Tibial nerve (tissue), 4 donors: ENCODE measurements around the gene ASTL.

Experiments used
- EP300 ChIP-seq, 2 donors: sonication (generic); formaldehyde crosslinking; IDR thresholded peaks; one replicate each; pipeline ENCODE4 v1.6.1; 2017; ENCODE audit warnings: antibody characterized with exemption in 2 of 2, mild to moderate bottlenecking in 1 of 2
- POLR2A ChIP-seq, 2 donors: fragments of 450-650 bp; IDR thresholded peaks; one replicate each; pipeline ENCODE4 v1.6.1; 2017; ENCODE audit warnings: antibody characterized with exemption in 2 of 2, mild to moderate bottlenecking in 2 of 2, moderate library complexity in 2 of 2
- TF ChIP-seq, protein P1 (sequence below), 5 experiments: fragments of 200-600 bp in 3 of 5; fragments of 450-650 bp in 2 of 5; sonication (generic) in 3 of 5; IDR thresholded peaks; one replicate each; pipeline ENCODE4 v1.5.1; 2016 to 2019; ENCODE audit warnings: antibody characterized with exemption in 5 of 5, mild to moderate bottlenecking in 3 of 5, moderate library complexity in 2 of 5

DNA sequence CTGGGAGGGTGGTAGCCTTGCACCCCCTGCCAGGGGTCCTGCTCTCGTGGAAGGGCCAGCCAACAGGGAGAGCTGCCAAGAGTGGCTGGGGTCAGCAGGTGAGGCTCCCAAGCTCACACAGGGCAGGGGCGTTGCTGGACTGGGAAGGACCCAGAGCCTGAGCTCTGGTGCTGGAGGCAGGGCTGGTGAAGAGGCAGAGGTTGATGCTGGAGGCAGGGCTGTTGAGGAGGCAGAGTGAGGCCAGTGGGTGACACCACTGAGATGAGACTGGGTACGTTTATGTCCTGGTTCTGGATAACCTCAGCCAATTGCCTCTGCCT is 29.0 kb downstream of the ASTL start:
- TF ChIP-seq, protein P1, sequence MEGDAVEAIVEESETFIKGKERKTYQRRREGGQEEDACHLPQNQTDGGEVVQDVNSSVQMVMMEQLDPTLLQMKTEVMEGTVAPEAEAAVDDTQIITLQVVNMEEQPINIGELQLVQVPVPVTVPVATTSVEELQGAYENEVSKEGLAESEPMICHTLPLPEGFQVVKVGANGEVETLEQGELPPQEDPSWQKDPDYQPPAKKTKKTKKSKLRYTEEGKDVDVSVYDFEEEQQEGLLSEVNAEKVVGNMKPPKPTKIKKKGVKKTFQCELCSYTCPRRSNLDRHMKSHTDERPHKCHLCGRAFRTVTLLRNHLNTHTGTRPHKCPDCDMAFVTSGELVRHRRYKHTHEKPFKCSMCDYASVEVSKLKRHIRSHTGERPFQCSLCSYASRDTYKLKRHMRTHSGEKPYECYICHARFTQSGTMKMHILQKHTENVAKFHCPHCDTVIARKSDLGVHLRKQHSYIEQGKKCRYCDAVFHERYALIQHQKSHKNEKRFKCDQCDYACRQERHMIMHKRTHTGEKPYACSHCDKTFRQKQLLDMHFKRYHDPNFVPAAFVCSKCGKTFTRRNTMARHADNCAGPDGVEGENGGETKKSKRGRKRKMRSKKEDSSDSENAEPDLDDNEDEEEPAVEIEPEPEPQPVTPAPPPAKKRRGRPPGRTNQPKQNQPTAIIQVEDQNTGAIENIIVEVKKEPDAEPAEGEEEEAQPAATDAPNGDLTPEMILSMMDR (IDR thresholded peaks at IDR 0.05): no peak
- no peak for TF ChIP-seq EP300 (IDR thresholded peaks at IDR 0.05)
- TF ChIP-seq POLR2A (IDR thresholded peaks at IDR 0.05): no peak
